ENCODE results near the gene CCDC47.

The CCDC47 gene

GRCh38 chr17:63699638-63700527 is 73.5 kb downstream of the CCDC47 start, which contains the start of gene LIMD2:
TSS of gene LIMD2 (minus strand) at chr17:63700125. CDS start at chr17:63699298, 827 bp downstream.
- in situ Hi-C loops (cut with HindIII; ENCODE audit: low sequenced_read_pairs): no loop called here

GRCh38 chr17:63698886-63699637 is 74.3 kb downstream of the CCDC47 start:
- in situ Hi-C loops (cut with HindIII; ENCODE audit: low sequenced_read_pairs): no loop called here

GRCh38 chr17:63698381-63698885 is 75.0 kb downstream of the CCDC47 start:
- in situ Hi-C loops (cut with HindIII; ENCODE audit: low sequenced_read_pairs): no loop called here

GRCh38 chr17:63697341-63698286 is 75.8 kb downstream of the CCDC47 start:
- in situ Hi-C loops (cut with HindIII; ENCODE audit: low sequenced_read_pairs): no loop called here

GRCh38 chr17:63696381-63696961 is 76.9 kb downstream of the CCDC47 start:
- in situ Hi-C loops (cut with HindIII; ENCODE audit: low sequenced_read_pairs): no loop called here

GRCh38 chr17:63695889-63696288 is 77.5 kb downstream of the CCDC47 start:
- in situ Hi-C loops (cut with HindIII; ENCODE audit: low sequenced_read_pairs): no loop called here

All from endothelial cell of hepatic sinusoid (primary cell).